GM13976 (cell line): ENCODE results near the gene SLC44A4.
"Not testable (repeated sequence)": the region's sequence is repeated elsewhere in the genome, so short reads cannot be mapped to it uniquely, and the experiment has no call there.

Source experiments
- DNase-seq: peaks from one replicate; pipeline ENCODE4 v3.0.0; 2012; ENCODE audit warnings: low spot score
- CTCF ChIP-seq: IDR thresholded peaks from 2 replicates; pipeline ENCODE4 v1.5.1; 2012; ENCODE audit warnings: borderline replicate concordance, mild to moderate bottlenecking; ENCODE audit not compliant: insufficient read depth; ENCODE audit errors: extremely low read depth, missing control alignments, control extremely low read depth
- in situ Hi-C: fragments of 300-500 bp; cut with MboI; formaldehyde crosslinking; loops from one replicate; pipeline ENCODE4 v1.12.0; 2022; ENCODE audit warnings: low sequenced_read_pairs, mixed read lengths, inconsistent platforms; ENCODE audit not compliant: unreplicated experiment

Gene SLC44A4

DNA sequence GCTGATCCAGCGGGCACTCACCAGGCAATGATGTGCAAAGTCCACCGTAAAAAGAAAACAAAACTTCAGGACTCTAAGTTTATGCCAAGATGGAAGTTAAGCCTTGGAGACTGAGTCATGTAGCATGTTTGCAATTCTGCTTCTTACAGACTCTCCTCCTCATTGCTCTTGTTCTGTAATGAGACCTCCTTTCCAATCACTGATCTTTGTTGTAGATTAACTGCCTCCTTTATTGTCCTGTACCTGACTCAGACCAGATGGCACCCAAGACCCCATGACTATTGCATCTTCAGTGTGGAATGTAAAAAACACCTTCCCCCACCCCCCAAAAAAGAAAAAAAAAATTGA is 27.3 kb downstream of the SLC44A4 start:
- DNase-seq = no peak
- TF ChIP-seq CTCF = no peak
- in situ Hi-C loops = no loop called here

GRCh38 chr6:31850765-31851484 is 27.9 kb downstream of the SLC44A4 start:
- no peak for DNase-seq
- TF ChIP-seq CTCF = no peak
- in situ Hi-C loops = no loop called here

DNA sequence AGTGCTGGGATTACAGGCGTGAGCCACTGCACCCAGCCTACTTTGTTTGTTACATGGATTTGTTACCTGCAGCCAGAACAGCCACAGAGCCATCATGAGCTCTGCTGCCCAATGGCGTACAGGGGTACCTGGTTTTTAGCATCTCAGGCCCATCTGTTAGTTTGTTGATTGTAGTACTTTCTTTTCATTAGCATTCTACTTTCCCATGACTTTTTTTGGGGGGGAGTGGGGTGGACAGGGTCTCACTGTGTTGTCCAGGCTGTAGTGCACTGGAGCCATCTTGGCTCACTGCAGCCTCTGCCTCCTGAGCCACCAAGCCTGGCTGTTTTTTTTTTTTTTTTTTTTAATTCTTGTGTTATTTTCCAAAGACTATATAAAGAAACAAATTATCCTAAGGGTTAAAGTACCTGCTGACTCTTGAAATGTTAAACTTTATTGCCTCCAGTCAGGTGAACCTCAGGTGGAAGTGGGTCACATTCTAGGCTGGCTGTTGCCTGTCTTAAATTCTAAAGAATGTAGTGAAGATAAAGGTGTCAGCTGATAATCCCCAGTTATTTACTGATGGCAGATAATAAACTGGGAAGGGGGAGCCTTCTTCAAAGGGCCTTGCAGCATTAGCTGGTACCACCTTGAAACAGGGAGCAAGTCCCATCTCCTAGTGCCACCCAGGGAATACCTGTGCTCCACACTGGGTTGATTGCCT is 31.4 kb downstream of the SLC44A4 start:
- no peak for TF ChIP-seq CTCF
- in situ Hi-C loops = no loop called here
- DNase-seq = no peak

DNA sequence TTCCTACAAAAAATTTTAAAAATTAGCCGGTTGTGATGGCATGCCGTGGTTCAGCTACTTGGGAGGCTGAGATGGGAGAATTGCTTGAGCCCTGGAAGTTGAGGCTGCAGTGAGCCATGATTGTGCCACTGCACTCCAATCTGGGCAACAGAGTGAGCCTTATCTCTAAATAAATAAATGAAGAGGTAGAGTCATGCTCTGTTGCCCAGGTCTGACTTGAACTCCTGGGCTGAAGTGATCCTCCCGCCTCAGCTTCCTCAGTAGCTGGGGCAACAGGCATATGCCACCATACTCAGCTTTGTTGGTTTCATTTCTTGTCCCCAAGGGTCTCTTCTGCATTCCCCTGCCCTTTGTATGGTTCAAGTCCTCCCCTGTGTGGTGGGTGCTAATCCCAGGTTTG is 34.3 kb downstream of the SLC44A4 start:
- no peak for DNase-seq
- TF ChIP-seq CTCF = no peak
- in situ Hi-C loops = no loop called here

DNA sequence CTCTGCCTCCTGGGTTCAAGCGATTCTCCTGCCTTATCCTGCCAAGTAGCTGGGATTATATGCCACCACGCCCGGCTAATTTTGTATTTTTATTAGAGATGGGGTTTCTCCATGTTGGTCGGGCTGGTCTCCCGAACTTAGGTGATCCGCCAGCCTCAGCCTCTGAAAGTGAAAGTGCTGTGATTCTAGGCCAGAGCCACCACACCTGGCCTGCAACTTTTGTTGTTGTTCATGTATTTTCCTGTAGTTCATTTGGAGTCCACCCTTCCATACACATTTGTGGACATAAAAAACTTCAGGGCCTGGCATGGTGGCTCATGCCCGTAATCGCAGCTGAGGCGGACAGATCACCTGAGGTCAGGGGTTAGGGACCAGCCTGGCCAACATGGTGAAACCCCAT is 36.7 kb downstream of the SLC44A4 start:
- TF ChIP-seq CTCF = no peak
- DNase-seq = no peak
- in situ Hi-C loops = no loop called here

GRCh38 chr6:31839779-31840126 is 39.0 kb downstream of the SLC44A4 start:
- DNase-seq, in situ Hi-C loops: not testable (repeated sequence)

- no peak for TF ChIP-seq CTCF
- in situ Hi-C loops = no loop called here
- no peak for DNase-seq
These were observed 39.8 kb downstream of the SLC44A4 start for GRCh38 chr6:31838968-31839367.

- DNase-seq, in situ Hi-C loops: not testable (repeated sequence)
These were observed 40.7 kb downstream of the SLC44A4 start for GRCh38 chr6:31838114-31838553.
